Prostate gland (tissue), 2 donors: ENCODE measurements around the gene CMPK1.
"Not testable (repeated sequence)": the region's sequence is repeated elsewhere in the genome, so short reads cannot be mapped to it uniquely, and the experiment has no call there.

Source experiments
- POLR2A ChIP-seq: fragments of 450-650 bp; IDR thresholded peaks from one replicate; pipeline ENCODE4 v1.6.1; 2016; ENCODE audit warnings: antibody characterized with exemption, mild to moderate bottlenecking
- POLR2AphosphoS5 ChIP-seq: sonication (generic); formaldehyde crosslinking; IDR thresholded peaks from one replicate; pipeline ENCODE4 v1.6.1; 2017; ENCODE audit warnings: antibody characterized with exemption
- TF ChIP-seq, protein P1 (sequence below), 4 experiments: fragments of 200-600 bp in 2 of 4; fragments of 450-650 bp in 2 of 4; sonication (generic) in 2 of 4; IDR thresholded peaks; 1 replicate in 3 of 4; 2 replicates in 1 of 4; pipeline ENCODE4 v1.5.1; 2016 to 2019; ENCODE audit warnings: antibody characterized with exemption in 4 of 4, mild to moderate bottlenecking in 2 of 4, moderate library complexity in 2 of 4

DNA sequence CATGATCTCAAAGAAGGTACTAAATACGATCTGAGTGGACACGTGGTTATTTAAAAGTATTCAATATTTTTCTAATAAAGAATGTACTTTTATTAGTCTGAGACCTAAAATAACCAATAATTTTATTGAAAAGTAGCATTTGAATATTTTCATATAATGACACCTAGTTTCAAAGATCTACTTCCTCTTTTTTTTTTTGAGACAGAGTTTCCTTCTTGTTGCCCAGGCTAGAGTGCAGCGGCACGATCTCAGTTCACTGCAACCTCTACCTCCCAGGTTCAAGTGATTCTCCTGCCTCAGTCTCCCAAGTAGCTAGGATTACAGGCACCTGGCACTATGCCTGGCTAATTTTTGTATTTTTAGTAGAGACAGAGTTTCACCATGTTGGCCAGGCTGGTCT, 45.5 kb upstream of the CMPK1 start:
- TF ChIP-seq, protein P1, sequence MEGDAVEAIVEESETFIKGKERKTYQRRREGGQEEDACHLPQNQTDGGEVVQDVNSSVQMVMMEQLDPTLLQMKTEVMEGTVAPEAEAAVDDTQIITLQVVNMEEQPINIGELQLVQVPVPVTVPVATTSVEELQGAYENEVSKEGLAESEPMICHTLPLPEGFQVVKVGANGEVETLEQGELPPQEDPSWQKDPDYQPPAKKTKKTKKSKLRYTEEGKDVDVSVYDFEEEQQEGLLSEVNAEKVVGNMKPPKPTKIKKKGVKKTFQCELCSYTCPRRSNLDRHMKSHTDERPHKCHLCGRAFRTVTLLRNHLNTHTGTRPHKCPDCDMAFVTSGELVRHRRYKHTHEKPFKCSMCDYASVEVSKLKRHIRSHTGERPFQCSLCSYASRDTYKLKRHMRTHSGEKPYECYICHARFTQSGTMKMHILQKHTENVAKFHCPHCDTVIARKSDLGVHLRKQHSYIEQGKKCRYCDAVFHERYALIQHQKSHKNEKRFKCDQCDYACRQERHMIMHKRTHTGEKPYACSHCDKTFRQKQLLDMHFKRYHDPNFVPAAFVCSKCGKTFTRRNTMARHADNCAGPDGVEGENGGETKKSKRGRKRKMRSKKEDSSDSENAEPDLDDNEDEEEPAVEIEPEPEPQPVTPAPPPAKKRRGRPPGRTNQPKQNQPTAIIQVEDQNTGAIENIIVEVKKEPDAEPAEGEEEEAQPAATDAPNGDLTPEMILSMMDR (IDR thresholded peaks at IDR 0.05) = not testable (repeated sequence)
- TF ChIP-seq POLR2A, POLR2AphosphoS5: not testable (repeated sequence)
